HG02759 (cell line): ENCODE measurements around the gene PNLDC1.

ENCODE experiments used
- ATAC-seq: cut with Tn5 transposase; IDR thresholded peaks from one replicate; pipeline ENCODE4 v1.9.1; 2021; ENCODE audit warnings: mild to moderate bottlenecking, moderate library complexity; ENCODE audit not compliant: unreplicated experiment

The PNLDC1 gene

GRCh38 chr6:159800141-159800865, at the start of gene PNLDC1:
TSS of gene PNLDC1 (plus strand) at chr6:159800276. CDS start at chr6:159800308, 32 bp downstream.
- ATAC-seq, result no peak

DNA sequence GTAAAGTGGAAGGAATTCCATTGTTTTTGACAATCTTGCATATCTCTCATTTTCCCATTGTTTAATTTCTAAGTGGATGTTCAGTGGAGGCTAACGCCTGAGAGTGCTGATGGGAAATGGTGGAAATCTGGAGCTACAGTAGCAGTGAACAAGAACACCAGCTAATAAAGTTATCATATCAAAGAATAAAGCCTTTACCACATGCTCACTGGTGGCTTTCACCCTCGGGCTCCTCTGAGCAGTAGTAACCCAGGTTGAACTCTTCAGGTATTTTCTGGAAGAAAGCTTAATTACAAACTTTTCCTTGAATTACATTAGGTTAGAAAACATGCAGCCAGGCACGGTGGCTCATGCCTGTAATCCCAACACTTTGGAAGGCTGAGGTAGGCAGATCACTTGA, 48.6 kb upstream of the PNLDC1 start:
- no peak for ATAC-seq

DNA sequence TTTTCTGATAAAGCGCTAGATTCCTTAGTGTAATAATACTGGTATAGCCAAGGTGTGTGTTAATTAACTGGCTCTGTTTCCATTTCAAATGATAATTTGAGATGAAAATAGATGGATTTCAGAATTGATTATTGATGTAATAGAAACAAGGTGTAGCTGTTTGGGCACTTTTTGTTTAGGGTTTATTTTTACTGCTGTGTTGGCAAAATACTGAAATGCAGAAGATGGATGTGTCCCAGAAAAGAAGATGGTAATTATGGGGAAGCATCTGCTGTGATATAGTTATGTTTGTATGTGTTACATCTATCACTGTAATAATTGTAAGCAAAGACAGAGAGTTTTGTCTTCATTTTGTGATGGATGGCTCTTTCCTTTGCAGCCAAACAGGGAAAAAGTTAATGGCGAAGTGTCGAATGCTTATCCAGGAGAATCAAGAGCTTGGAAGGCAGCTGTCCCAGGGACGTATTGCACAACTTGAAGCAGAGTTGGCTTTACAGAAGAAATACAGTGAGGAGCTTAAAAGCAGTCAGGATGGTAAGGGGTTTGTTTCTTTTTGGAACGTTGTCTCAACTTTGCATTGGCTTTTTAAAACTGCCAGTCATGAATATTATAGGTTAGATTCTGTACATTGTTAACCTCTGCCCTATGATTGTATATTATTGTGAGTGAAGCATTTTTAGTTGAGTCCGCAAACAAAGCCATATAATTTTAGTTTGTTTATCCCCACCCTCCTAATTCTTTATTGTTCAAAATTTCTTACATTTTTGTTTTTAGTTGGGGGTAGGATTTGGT, 46.8 kb upstream of the PNLDC1 start:
- no peak for ATAC-seq

DNA sequence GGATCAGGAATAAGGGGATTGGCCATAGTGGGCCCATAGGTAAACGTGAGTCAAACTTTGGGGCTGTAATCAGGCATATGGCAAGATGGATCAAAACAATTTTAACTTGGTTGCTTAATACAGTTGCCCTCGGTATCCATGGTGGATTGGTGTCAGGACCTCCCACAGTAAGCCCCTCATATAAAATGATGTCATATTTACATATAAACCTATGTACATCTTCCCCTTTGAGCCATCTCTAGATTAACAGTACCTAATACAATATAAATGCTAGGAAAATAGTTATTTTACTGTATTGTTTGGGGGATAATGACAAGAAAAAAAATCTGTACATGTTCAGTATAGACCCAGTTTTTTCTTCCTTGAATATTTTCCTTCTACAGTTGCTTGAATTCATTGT, 45.7 kb upstream of the PNLDC1 start:
- no peak for ATAC-seq

DNA sequence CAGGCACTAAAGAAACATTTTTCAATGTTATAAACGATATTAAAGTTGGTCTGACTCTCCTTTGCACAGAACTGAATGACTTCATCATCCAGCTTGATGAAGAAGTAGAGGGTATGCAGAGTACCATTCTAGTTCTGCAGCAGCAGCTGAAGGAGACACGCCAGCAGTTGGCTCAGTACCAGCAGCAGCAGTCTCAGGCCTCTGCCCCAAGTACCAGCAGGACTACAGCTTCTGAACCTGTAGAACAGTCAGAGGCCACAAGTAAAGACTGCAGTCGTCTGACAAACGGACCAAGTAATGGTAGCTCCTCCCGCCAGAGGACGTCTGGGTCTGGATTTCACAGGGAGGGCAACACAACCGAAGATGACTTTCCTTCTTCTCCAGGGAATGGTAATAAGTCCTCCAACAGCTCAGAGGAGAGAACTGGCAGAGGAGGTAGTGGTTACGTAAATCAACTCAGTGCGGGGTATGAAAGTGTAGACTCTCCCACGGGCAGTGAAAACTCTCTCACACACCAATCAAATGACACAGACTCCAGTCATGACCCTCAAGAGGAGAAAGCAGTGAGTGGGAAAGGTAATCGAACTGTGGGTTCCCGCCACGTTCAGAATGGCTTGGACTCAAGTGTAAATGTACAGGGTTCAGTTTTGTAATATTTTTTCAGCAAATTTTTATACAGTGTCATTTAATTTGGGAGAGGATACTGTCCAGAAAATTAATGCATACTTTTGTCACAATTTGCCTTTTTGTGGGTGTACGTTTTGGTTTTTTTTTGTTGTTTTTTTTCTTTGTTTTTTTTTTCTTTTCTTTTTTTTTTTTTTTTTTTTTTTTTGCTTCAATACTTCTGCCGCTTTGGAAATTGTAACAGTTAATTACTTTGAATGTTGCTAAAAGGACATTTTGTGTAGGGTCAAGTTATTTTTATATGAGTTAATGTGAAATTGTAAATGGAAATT, 44.8 kb upstream of the PNLDC1 start:
- no peak for ATAC-seq

- ATAC-seq, result no peak
Measured at GRCh38 chr6:159756508-159756907, 43.6 kb upstream of the PNLDC1 start.

DNA sequence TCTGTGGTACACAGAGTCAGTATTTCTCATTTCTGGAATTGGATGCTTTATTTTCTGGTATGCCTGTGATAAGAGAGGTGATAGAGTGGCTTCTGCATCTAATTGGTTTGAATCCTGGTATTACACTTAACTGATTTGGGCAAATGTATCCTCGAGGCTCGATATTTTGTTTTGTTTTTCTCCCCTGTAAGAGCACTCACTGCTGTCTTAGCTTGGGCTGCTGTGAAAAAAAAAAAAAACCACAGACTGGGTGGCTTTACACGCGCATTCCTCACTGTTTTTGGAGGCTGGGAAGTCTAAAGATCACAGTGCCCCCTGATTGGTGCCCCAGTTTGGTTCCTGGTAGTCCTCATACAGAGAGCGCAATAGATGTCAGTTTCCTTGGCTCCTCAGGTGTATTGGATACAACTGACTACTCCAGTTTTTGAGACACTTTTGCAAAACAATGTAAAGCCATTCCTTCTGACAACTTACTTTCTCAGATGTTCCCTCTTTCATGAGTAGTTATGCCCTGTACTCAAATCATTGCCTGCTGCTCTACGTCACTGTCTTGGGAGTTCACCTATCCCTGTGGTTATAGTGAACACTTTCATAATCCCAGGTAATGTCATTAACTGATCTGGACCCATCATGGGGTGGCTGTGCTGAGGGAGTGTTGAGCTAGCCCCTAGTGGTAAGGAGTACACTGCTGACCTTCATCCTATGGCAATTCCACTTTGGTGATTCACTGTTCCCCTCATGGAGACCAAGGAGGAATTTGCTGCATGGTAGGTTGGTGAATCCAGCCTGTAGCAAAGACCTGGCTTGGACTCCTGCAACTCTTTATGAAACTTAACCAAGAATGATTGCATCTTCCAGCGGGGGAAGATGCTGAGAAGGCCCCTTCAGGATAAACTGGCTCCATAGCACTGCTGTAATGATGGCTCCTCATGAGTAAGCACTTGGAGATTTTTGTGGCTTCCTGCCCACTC, 41.8 kb upstream of the PNLDC1 start:
- no peak for ATAC-seq

- ATAC-seq, result no peak
Measured at GRCh38 chr6:159759645-159760044, 40.4 kb upstream of the PNLDC1 start.

DNA sequence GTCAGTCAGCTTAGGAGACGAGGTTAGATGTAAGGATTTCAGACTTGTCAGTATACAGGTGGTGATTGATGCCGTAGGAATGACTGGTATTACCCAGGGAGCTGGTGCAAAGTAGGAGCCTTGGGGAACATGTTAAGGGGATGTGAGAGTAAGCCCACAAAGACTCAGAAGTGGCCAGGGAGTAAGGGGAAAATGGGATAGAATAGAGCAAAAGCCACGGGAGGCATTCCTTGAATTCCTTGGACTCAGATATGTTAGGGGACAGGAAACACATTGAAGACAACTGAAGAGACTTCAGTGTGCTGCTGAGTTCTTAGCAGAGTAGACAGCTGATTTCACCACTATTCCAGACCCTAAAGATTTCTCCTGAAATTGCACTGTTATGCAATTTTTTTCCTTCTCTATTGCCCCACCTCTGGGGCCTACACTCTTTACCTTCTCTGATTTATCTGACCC, 39.4 kb upstream of the PNLDC1 start:
- ATAC-seq, result no peak

GRCh38 chr6:159761129-159761872, 38.8 kb upstream of the PNLDC1 start:
- peak; percentile 0 for ATAC-seq

DNA sequence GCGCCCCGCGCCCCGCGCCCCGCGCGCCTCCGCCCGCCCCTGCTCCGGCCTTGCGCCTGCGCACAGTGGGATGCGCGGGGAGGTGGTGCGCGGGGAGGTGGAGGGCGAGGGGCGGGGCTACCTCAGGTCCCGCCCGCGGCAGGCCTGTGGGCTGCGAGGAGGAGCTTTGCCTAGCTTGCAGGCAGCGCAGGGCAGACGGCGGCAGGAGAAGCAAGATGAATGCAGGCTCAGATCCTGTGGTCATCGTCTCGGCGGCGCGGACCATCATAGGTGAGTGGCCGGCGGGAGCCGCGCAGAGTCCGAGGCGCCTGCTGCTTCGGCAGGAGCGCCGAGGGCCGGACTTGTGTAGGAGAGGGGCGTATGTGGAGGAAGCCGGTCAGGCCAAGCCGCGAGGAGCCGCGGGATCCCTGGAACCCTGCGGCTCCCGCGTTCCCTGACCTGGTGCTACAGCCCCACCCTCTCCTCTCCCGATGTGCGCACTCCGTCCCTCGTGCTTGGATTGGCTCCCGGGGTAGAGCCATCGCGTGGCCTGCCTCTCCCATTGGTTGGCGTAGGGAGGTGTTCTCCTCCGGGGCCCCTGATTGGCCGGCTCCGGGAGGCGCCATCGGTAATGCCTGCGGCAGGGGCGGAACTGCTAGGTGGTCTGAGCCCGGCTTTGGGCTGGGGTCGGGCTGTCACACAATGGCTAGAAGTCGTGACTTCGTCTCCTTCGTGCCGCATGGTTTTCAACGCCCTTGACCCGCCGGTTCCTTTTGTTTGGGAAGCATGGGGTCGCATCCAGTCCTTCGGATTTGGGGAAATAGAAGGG, 38.0 kb upstream of the PNLDC1 start, which contains the start of gene ACAT2:
Gene ACAT2, plus strand, starts transcription at position 173 of the 808 bp plus-strand sequence. Its CDS starts 43 bp downstream, at position 216.
- peak; percentile 96 for ATAC-seq

- peak; percentile 14 for ATAC-seq
Measured at GRCh38 chr6:159762681-159763293, 37.3 kb upstream of the PNLDC1 start.

- ATAC-seq, result no peak
Measured at GRCh38 chr6:159766906-159767305, 33.2 kb upstream of the PNLDC1 start.

GRCh38 chr6:159769470-159769869, 30.6 kb upstream of the PNLDC1 start:
- ATAC-seq, result no peak

GRCh38 chr6:159772196-159772595, 27.9 kb upstream of the PNLDC1 start:
- ATAC-seq, result no peak

- ATAC-seq, result no peak
Measured at GRCh38 chr6:159777240-159777904, 22.7 kb upstream of the PNLDC1 start.

DNA sequence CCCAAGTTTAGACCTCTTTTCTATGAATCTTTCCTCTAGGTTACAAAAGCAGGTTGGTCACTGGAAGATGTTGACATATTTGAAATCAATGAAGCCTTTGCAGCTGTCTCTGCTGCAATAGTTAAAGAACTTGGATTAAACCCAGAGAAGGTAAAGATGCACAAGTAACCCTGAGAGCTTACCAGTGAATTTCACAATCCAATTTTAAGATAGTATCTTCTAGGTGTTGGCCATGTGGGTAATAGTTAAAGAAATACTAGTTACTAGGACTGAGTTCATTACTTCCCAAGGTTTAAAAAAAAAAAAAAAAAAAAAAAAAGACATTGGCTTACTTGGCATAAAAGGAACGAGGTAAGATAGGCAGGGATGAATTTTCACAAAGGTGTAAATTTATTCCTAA, 21.9 kb upstream of the PNLDC1 start:
- ATAC-seq, result no peak
